NCI-H82 (cell line): ENCODE measurements around the gene DOCK3.

Source experiments
- DNase-seq: peaks from one replicate; lab custom pipeline; 2025; lab: John Stamatoyannopoulos, UW

The DOCK3 gene

GRCh38 chr3:51408021-51408420 is 733.3 kb downstream of the DOCK3 start:
- no peak for DNase-seq

- DNase-seq, result no peak
Measured at GRCh38 chr3:51408813-51409212, 734.1 kb downstream of the DOCK3 start.

GRCh38 chr3:51422211-51422610 is 747.5 kb downstream of the DOCK3 start:
- DNase-seq, result no peak

- no peak for DNase-seq
Measured at GRCh38 chr3:51426921-51427320, 752.2 kb downstream of the DOCK3 start.

- no peak for DNase-seq
Measured at GRCh38 chr3:51429138-51429537, 754.4 kb downstream of the DOCK3 start.
